ENCODE data around the gene C19orf33. TPM values are rescaled to one million over a fixed set of nuclear protein-coding genes. Genes with fewer than 3 reads are reported as not detected.

The C19orf33 gene
- total and polyA plus RNA-seq, 9 of the 15 experiments (the other 6 are each of a cell fraction or from before 2014, with no cell fraction given): 3.2 TPM; not detected in 8

- TF ChIP-seq CHD7 (IDR thresholded peaks at IDR 0.05; ENCODE audit: low read depth, low read length) (no peak), ZNF280B (CRISPR knock-in tag; IDR thresholded peaks at IDR 0.05) (no peak), BRF1 (IDR thresholded peaks at IDR 0.05; ENCODE audit: borderline replicate concordance, extremely low read depth, insufficient read length) (no peak), ZNF766 (CRISPR knock-in tag; conservative IDR thresholded peaks at IDR 0.05) (no peak), ZNF785 (CRISPR knock-in tag; IDR thresholded peaks at IDR 0.05) (no peak), HNRNPH1 (optimal IDR thresholded peaks at IDR 0.05; ENCODE audit: low read depth, low read length) (no peak), ILF3 (IDR thresholded peaks at IDR 0.05; ENCODE audit: borderline replicate concordance) (no peak)
These were observed 25.6 kb downstream of the C19orf33 start (continued) for GRCh38 chr19:38329651-38330050.

Measured in K562 (cell line).